ENCODE measurements around the gene DIS3.
"Not testable (repeated sequence)": the region's sequence is repeated elsewhere in the genome, so short reads cannot be mapped to it uniquely, and the experiment has no call there.

DIS3 gene, protein sequence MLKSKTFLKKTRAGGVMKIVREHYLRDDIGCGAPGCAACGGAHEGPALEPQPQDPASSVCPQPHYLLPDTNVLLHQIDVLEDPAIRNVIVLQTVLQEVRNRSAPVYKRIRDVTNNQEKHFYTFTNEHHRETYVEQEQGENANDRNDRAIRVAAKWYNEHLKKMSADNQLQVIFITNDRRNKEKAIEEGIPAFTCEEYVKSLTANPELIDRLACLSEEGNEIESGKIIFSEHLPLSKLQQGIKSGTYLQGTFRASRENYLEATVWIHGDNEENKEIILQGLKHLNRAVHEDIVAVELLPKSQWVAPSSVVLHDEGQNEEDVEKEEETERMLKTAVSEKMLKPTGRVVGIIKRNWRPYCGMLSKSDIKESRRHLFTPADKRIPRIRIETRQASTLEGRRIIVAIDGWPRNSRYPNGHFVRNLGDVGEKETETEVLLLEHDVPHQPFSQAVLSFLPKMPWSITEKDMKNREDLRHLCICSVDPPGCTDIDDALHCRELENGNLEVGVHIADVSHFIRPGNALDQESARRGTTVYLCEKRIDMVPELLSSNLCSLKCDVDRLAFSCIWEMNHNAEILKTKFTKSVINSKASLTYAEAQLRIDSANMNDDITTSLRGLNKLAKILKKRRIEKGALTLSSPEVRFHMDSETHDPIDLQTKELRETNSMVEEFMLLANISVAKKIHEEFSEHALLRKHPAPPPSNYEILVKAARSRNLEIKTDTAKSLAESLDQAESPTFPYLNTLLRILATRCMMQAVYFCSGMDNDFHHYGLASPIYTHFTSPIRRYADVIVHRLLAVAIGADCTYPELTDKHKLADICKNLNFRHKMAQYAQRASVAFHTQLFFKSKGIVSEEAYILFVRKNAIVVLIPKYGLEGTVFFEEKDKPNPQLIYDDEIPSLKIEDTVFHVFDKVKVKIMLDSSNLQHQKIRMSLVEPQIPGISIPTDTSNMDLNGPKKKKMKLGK

GRCh38 chr13:72781451-72782439 lies at the start of gene DIS3, which contains the start of gene PIBF1:
Gene DIS3, minus strand, starts transcription at chr13:72781900. Its CDS starts 68 bp downstream, at chr13:72781832.
Gene PIBF1, plus strand, starts transcription at chr13:72782133. Its CDS starts 1,337 bp downstream, at chr13:72783470.
- peak; percentile 95 for DNase-seq

GRCh38 chr13:72823724-72824123 lies 42.0 kb upstream of the DIS3 start:
- no peak for DNase-seq

DNA sequence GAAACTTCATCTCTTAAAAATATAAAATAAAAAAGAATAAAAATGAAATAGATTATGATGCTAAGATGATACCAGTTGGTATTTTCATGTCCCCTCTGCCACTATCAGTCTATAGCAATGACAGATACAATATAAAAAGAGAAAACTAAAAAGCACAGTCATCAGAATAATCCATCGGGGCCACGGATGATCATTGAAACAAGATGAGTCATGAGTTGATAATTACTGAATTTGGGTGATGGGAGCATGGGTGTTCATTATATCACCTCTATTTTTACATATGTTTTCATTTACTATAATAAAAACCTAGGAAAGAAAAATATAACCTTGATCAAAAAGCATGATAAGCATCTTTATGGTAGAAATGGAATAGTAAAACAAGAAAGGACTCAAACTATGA lies 41.4 kb upstream of the DIS3 start:
- no peak for DNase-seq

DNA sequence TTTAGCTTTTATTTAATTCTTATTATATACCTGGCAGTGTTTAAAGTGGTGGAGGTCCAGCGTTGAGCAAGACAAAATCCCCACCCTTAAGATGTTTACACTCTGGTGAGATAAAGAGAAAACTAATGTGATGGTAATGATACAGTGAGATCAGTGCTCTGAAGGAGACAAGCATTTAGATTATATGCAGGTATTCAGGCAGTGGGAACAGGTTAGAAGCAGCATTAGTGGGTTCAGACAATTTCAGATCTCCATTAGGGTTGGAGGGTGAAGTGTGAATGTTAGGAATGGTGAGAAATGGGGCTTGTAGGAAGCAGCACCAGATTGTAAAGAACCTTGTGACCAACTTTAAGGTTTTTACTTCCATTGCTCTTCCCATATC lies 39.2 kb upstream of the DIS3 start:
- no peak for DNase-seq

- DNase-seq, result no peak
Measured at GRCh38 chr13:72820156-72820897, 38.6 kb upstream of the DIS3 start.

DNA sequence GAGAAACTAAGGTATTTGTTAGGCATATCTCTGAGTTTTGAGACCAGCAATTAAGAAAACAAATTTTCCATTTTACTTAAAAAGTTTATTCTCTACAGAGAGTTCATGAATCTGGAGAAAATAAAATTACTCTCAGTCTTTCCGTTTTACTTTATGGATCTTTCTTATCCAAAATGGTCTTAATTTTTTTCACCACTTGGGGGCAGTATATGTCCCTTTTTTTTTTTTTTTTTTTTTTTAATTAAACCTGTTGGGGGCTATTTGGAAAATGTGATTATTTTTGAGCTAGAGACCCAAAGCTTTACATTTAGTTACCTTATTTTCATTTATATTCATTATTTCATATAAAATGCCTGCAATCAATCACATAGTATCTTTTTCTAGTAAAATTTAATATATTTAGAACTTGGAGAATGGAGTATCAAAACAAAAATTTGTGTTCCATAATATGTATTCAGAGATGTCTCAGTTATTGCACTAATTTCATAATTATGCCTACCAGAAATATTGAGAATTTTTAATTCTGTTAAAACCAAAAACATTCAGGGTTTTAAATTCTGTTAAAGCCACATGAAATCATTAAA lies 27.3 kb upstream of the DIS3 start:
- DNase-seq, result no peak

DNA sequence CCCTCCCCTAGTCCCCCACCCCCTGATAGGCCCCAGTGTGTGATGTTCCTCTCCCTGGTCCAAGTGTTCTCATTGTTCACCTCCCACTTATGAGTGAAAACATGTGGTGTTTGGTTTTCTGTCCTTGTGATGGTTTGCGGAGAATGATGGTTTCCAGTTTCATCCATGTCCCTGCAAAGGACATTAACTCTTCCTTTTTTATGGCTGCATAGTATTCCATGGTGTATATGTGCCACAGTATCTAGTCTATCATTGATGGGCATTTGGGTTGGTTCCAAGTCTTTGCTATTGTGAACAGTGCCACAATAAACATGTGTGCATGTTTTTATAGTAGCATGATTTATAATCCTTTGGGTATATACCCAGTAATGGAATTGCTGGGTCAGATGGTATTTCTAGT lies 24.8 kb upstream of the DIS3 start:
- not testable (repeated sequence) for DNase-seq

DNA sequence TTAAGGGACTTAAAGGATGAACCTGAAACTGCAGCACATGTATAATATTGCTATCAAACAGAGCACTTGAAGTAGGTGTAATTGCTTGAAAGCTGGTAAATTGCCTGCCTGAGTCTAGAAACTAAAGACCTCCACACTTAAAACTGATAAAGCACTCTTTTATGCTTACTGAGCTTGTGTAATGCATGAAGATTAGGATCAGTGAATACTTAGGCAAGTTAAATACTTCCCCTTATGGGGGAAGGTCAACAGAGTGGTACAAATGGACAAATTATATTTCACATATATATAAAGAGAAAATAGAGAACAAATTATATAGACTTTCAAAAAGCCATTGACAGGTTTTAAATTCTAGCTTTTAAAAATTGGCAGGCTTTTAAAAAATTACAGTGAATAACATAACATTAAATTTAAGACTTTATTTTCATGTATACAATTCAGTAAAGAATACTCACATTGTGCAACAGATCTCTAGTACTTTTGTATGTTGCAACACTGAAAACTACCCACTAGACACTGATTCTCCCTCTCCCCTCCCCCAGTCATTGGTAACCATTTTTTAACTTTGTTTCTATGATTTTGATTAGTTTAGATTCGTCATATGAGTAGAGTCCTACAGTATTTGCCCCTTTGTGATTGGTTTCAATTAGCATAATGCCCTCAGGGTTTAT lies 24.1 kb upstream of the DIS3 start:
- DNase-seq, result no peak

DNA sequence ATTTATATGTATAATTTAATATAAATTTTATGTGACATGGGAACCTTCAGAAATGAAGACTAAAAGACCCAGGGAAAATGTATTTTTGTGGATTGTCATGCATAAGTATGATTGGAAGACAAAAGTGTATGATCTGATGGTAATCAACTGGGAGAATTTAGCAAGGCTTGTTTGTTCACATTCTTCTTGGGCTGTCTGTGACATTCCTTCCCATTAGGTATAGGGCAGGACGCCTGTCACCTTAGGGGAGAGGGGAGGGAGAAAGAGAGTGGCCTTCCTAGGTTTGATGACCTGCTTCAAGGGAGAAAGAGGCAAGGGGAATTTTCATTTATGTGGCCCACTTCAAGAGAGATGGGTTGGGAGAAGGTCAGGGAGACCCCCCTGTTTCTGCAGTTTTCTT lies 22.6 kb upstream of the DIS3 start:
- no peak for DNase-seq

DNA sequence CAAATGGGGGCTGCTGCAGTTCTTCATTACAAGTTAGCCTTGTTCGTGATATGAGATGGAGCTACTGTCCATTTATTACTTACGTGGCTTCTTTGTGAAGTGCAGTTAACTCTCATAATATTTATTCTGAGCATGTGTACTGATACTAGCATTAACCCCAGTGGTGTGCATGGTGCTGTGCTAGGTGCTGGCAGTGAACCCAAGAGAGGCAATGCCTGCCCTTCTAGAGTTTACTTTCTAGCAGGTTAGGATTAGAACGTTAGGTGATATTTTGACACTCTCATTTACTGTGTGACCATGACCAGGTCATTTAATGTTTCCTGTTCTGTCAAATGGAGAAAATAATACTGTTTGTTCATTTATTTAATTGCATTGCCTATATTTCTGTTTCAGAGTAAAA lies 17.1 kb upstream of the DIS3 start:
- no peak for DNase-seq

DNA sequence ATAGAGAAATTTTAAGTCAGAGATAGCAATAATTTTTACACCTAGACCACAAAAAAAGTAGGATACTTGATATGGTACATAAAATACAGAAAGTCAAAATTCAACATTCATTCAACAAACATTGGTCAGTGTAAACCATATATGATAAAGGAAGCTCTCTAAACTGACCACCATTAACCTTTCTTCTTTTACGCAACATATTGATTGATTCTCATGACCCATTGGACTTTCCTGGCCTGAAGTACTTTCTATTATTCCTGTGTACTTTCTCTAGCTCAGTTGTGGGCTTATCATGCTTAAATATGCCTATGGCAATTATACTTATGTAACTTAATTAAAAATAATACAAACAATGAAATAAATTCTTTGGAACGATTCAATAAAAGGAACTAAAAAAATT lies 10.9 kb upstream of the DIS3 start:
- DNase-seq, result no peak

DNA sequence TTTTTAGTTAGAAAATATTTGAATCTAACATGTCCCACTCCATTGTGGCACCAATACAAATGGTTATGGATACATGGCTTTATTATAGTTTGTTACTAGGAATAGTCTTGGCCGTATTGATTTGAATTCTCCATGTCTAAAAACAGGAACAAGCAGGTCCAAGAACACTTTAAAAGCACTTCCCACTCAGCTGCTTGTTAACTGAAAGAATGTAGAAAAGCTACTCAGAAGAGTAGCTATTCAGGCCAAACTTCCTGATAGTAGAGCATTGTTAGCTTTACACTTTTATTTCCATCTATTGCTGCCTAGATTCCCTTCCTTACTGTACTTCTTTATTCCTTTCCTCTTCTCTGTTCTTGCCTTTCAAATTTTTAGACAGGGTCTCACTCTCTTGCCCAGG lies 7.1 kb upstream of the DIS3 start:
- no peak for DNase-seq

- DNase-seq, result not testable (repeated sequence)
Measured at GRCh38 chr13:72784679-72785078, 3.0 kb upstream of the DIS3 start.

DNA sequence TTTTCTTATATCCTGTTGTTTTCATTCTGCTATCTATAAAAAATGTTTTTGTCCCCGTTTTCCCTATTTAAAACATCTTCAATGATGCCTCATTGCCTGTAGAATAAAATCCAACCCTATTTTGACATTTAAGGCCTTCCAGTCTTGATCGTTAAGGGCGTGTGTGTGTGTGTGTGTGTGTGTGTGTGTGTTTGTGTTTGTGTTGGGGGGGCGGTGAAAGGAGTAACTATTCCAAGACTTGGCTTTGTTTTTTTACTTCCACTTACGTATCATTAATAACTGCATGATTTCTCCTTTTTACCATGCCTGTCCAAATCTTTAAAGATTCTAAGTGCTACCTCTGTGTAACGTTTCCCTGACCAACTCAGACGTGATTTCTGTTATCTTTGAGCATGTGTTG lies 1.0 kb upstream of the DIS3 start:
- no peak for DNase-seq

GRCh38 chr13:72774019-72774418 lies 7.7 kb downstream of the DIS3 start:
- no peak for DNase-seq

- DNase-seq, result no peak
Measured at GRCh38 chr13:72763411-72763810, 18.3 kb downstream of the DIS3 start.

DNA sequence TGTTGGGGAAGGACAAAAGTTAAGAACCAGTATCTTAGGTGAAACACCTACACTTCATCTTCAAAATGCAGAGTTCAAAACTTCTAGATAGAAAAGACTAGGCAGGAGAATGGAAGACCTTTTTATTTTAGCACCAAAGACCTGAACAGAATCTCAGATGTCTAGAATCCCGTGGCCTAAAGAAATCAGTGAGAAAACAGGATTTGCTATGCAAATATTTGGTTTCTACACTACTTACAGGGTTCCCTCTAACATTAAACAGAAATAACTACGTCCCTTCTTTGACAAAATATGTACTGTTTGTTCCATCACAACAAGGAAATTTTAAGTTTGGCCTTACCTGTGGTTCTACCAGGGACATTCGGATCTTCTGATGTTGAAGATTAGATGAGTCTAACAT lies 21.5 kb downstream of the DIS3 start:
- DNase-seq, result no peak

- no peak for DNase-seq
Measured at GRCh38 chr13:72757792-72758535, 23.7 kb downstream of the DIS3 start.

- no peak for DNase-seq
Measured at GRCh38 chr13:72754111-72754510, 27.6 kb downstream of the DIS3 start.

DNA sequence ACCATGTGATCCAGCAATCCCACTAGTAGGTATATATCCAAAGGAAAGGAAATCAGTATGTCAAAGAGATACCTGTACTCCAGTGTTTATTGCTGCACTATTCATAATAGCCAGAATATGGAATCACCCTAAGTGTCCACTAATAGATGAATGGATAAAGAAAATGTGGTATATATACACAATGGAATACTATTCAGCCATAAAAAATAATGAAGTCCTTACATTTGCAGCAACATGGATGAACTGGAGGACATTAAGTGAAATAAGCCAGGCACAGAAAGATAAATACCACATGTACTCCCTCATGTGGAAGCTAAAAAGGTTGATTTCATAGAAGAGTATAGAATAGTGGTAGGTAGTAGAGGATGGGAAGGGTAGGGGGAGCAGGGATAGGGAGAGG lies 30.5 kb downstream of the DIS3 start:
- DNase-seq, result no peak
